HPDE6-E6E7 (cell line): Measurements from ENCODE around the gene ECT2L.
"Not testable (repeated sequence)": the region's sequence is repeated elsewhere in the genome, so short reads cannot be mapped to it uniquely, and the experiment has no call there.

Experiments used
- DNase-seq: peaks from one replicate; pipeline ENCODE4 v3.0.0; 2011; ENCODE audit warnings: missing footprints; ENCODE audit errors: extremely low spot score

The ECT2L gene

DNA sequence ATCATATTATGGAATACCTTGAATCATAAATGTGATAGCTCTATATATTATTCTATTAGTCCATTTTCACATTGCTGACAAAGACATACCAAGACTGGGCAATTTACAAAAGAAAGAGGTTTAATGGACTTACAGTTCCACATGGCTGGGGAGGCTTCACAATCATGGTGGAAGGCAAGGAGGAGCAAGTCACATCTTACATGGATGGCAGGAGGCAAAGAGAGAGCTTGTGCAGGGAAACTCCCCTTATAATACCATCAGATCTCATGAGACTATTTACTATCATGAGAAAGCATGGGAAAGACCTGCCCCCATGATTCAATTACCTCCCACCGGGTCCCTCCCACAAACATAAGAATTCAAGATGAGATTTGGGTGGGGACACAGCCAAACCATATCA lies 141.0 kb downstream of the ECT2L start:
- not testable (repeated sequence) for DNase-seq

- no peak for DNase-seq
Measured at GRCh38 chr6:138943089-138943625, 147.3 kb downstream of the ECT2L start.

- peak; percentile 4 for DNase-seq
Measured at GRCh38 chr6:138944412-138944811, 148.5 kb downstream of the ECT2L start.

DNA sequence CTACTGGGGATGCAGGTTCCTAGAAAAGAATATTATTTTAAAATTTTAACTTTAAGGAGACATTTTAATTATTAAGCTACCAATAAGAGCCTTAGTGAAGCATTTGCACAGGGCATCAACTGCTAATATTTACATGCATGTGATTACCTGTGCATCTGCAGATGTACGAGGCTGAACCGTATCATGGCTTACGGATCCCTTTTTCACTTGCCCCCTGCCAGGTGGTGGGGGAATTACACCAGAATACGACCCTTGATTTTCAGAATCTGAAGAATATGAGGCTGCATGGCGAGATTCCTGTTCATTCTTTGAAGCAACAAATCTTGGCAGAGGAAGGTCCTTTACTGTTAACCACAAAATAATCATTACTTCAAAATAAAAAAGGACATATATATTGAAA lies 149.5 kb downstream of the ECT2L start:
- DNase-seq: no peak

- DNase-seq: no peak
Measured at GRCh38 chr6:138948004-138948403, 152.1 kb downstream of the ECT2L start.

- no peak for DNase-seq
Measured at GRCh38 chr6:138948546-138949179, 152.8 kb downstream of the ECT2L start.

GRCh38 chr6:138953451-138953850 lies 157.6 kb downstream of the ECT2L start:
- DNase-seq: no peak
